NB4 (cell line): ENCODE results near the gene SLIT1.

Source experiments
- DNase-seq: peaks from one replicate; pipeline ENCODE4 v3.0.0; 2010; ENCODE audit warnings: low read depth
- H3K4me3 ChIP-seq: one replicate; pipeline ENCODE4 v1.5.1; 2011; ENCODE audit warnings: mild to moderate bottlenecking, low read depth, low read length, moderate library complexity
- CTCF ChIP-seq: IDR thresholded peaks from one replicate; pipeline ENCODE4 v1.5.1; 2012; ENCODE audit warnings: low read depth, low read length
- MAX ChIP-seq: IDR thresholded peaks from 2 replicates; pipeline ENCODE4 v1.6.1; 2011; ENCODE audit warnings: low read depth, low read length
- MYC ChIP-seq: IDR thresholded peaks from 2 replicates; pipeline ENCODE4 v1.6.1; 2011; ENCODE audit warnings: low read depth, low read length
- POLR2A ChIP-seq: IDR thresholded peaks from 2 replicates; pipeline ENCODE4 v1.6.1; 2011; ENCODE audit warnings: mild to moderate bottlenecking; ENCODE audit not compliant: insufficient read length; ENCODE audit errors: extremely low read depth

SLIT1 gene

GRCh38 chr10:97127509-97127908, 58.2 kb downstream of the SLIT1 start:
- DNase-seq = no peak
- TF ChIP-seq MAX = no peak
- no peak overlapping the region for H3K4me3 ChIP-seq

- DNase-seq = no peak
- H3K4me3 ChIP-seq = no peak overlapping the region
- TF ChIP-seq CTCF = no peak
- TF ChIP-seq MYC = no peak
- TF ChIP-seq POLR2A = no peak
- TF ChIP-seq MAX = no peak
These were observed 61.5 kb downstream of the SLIT1 start for GRCh38 chr10:97124211-97124610.

- TF ChIP-seq CTCF (no peak), MAX (no peak), POLR2A (no peak), MYC (no peak)
- DNase-seq = no peak
- no peak overlapping the region for H3K4me3 ChIP-seq
These were observed 62.0 kb downstream of the SLIT1 start for GRCh38 chr10:97123765-97124164.

GRCh38 chr10:97121041-97121440, 64.7 kb downstream of the SLIT1 start:
- no peak overlapping the region for H3K4me3 ChIP-seq
- TF ChIP-seq MYC = peak; percentile 27; the same call in 1 of the 2 replicates
- no peak for TF ChIP-seq CTCF
- no peak for TF ChIP-seq POLR2A
- peak; percentile 53 for DNase-seq

GRCh38 chr10:97120370-97120769, 65.4 kb downstream of the SLIT1 start:
- no peak for DNase-seq
- H3K4me3 ChIP-seq = no peak overlapping the region
- TF ChIP-seq CTCF = no peak
- no peak for TF ChIP-seq MAX
- no peak for TF ChIP-seq MYC

- TF ChIP-seq CTCF (no peak), MYC (no peak), POLR2A (no peak), MAX (no peak)
- H3K4me3 ChIP-seq = no peak overlapping the region
- DNase-seq = no peak
These were observed 66.6 kb downstream of the SLIT1 start for GRCh38 chr10:97119058-97119745.
